KMS-11 (cell line): ENCODE results near the gene NFKBIB.
"Not testable (repeated sequence)": the region's sequence is repeated elsewhere in the genome, so short reads cannot be mapped to it uniquely, and the experiment has no call there.

Experiments
- H2AFZ ChIP-seq: fragments of 200-600 bp; sonication (generic); 2 replicates; pipeline ENCODE4 v1.6.1; 2016; ENCODE audit warnings: antibody characterized with exemption, mixed run types, low read depth
- H3K27ac ChIP-seq: fragments of 200-600 bp; sonication (generic); 2 replicates; pipeline ENCODE4 v1.6.1; 2016; ENCODE audit warnings: mild to moderate bottlenecking, mixed run types
- H3K27me3 ChIP-seq: fragments of 200-600 bp; sonication (generic); 2 replicates; pipeline ENCODE4 v1.6.1; 2017; ENCODE audit warnings: mild to moderate bottlenecking, low read depth, mixed run types, moderate library complexity; ENCODE audit not compliant: insufficient read depth
- H3K36me3 ChIP-seq: fragments of 200-600 bp; sonication (generic); 2 replicates; pipeline ENCODE4 v1.6.1; 2017; ENCODE audit warnings: mild to moderate bottlenecking, mixed run types; ENCODE audit not compliant: insufficient read depth
- H3K4me1 ChIP-seq: fragments of 200-600 bp; sonication (generic); 2 replicates; pipeline ENCODE4 v1.6.1; 2016; ENCODE audit warnings: mild to moderate bottlenecking, low read depth, mixed run types; ENCODE audit not compliant: poor library complexity, severe bottlenecking
- H3K4me2 ChIP-seq: fragments of 200-600 bp; sonication (generic); 2 replicates; pipeline ENCODE4 v1.7.0; 2016; ENCODE audit warnings: mild to moderate bottlenecking, mixed run types
- H3K4me3 ChIP-seq: fragments of 200-600 bp; sonication (generic); IDR thresholded peaks from 2 replicates; pipeline ENCODE4 v1.6.1; 2017; ENCODE audit warnings: low read depth, low read length, mixed read lengths; ENCODE audit not compliant: insufficient read depth
- H3K79me2 ChIP-seq: fragments of 200-600 bp; sonication (generic); 2 replicates; pipeline ENCODE4 v1.6.1; 2016; ENCODE audit warnings: low read depth, mixed run types; ENCODE audit not compliant: insufficient read depth
- H3K9ac ChIP-seq: fragments of 200-600 bp; sonication (generic); 2 replicates; pipeline ENCODE4 v1.6.1; 2016; ENCODE audit warnings: mild to moderate bottlenecking, mixed run types
- H4K20me1 ChIP-seq: fragments of 200-600 bp; sonication (generic); 2 replicates; pipeline ENCODE4 v1.6.1; 2016; ENCODE audit warnings: mild to moderate bottlenecking, mixed run types; ENCODE audit not compliant: insufficient read depth
- CTCF ChIP-seq: fragments of 200-600 bp; sonication (generic); conservative IDR thresholded peaks from 2 replicates; pipeline ENCODE4 v1.6.1; 2017; ENCODE audit warnings: low read depth, mild to moderate bottlenecking, antibody characterized with exemption, low read length, moderate library complexity, mixed read lengths

Gene NFKBIB

GRCh38 chr19:38869160-38869835 lies 30.5 kb upstream of the NFKBIB start:
- H3K4me2 ChIP-seq = peak overlapping the region; percentile 90
- no peaks in the 10 kb centered on the region for H3K79me2 ChIP-seq
- H3K27ac ChIP-seq = peak overlapping the region; percentile 39
- H4K20me1 ChIP-seq = no peaks in the 10 kb centered on the region
- peak overlapping the region; percentile 58; the same call in 1 of the 2 replicates for H3K9ac ChIP-seq
- H3K4me1 ChIP-seq = peaks cover 10% of the 10 kb centered on the region
- H3K4me3 ChIP-seq = no peak overlapping the region
- no peaks in the 10 kb centered on the region for H3K27me3 ChIP-seq
- TF ChIP-seq CTCF = no peak
- H3K36me3 ChIP-seq = no peaks in the 10 kb centered on the region
- peak overlapping the region; percentile 86 for H2AFZ ChIP-seq

GRCh38 chr19:38869836-38870607 lies 29.7 kb upstream of the NFKBIB start:
- peak overlapping the region; percentile 90 for H3K4me2 ChIP-seq
- no peaks in the 10 kb centered on the region for H4K20me1 ChIP-seq
- H2AFZ ChIP-seq = peak overlapping the region; percentile 86
- peaks cover 10% of the 10 kb centered on the region for H3K4me1 ChIP-seq
- peak; percentile 88 for TF ChIP-seq CTCF
- H3K79me2 ChIP-seq = no peaks in the 10 kb centered on the region
- no peak overlapping the region for H3K4me3 ChIP-seq
- H3K36me3 ChIP-seq = no peaks in the 10 kb centered on the region
- H3K9ac ChIP-seq = peak overlapping the region; percentile 58; the same call in 1 of the 2 replicates
- no peaks in the 10 kb centered on the region for H3K27me3 ChIP-seq
- H3K27ac ChIP-seq = peak overlapping the region; percentile 39; the same call in 1 of the 2 replicates

GRCh38 chr19:38870612-38871011 lies 29.2 kb upstream of the NFKBIB start:
- peaks cover 10% of the 10 kb centered on the region for H3K4me1 ChIP-seq
- H3K27ac ChIP-seq = no peak overlapping the region
- H3K36me3 ChIP-seq = no peaks in the 10 kb centered on the region
- H4K20me1 ChIP-seq = no peaks in the 10 kb centered on the region
- H3K27me3 ChIP-seq = no peaks in the 10 kb centered on the region
- no peak overlapping the region; the same call in 1 of the 2 replicates for H2AFZ ChIP-seq
- no peak for TF ChIP-seq CTCF
- no peak overlapping the region for H3K9ac ChIP-seq
- H3K79me2 ChIP-seq = no peaks in the 10 kb centered on the region
- H3K4me2 ChIP-seq = 0 out of 2 replicates have a peak overlapping the region, but pooled peaks have one; percentile 90
- no peak overlapping the region for H3K4me3 ChIP-seq

- not testable (repeated sequence) for H3K4me3 ChIP-seq, H2AFZ ChIP-seq, H3K36me3 ChIP-seq, H3K79me2 ChIP-seq, H3K4me2 ChIP-seq, H3K9ac ChIP-seq, H4K20me1 ChIP-seq, H3K27me3 ChIP-seq, H3K27ac ChIP-seq
- H3K4me1 ChIP-seq = peaks cover 20% of the 10 kb centered on the region
Measured at GRCh38 chr19:38873400-38873799, 26.4 kb upstream of the NFKBIB start.
